ENCODE measurements around the gene CACYBP. TPM values are rescaled to one million over a fixed set of nuclear protein-coding genes. Genes with fewer than 3 reads are reported as not detected.

CACYBP gene
- total and polyA plus RNA-seq, 2 of the 13 experiments (the other 11 are each of a cell fraction or from before 2014, with no cell fraction given), result 18.4 to 183 TPM

GRCh38 chr1:174998569-174999215, 1.1 kb upstream of the CACYBP start (continued):
- TF ChIP-seq ZNF430 (CRISPR knock-in tag; IDR thresholded peaks at IDR 0.05), result peak; percentile 56; the same call in 1 of the 2 replicates
- TF ChIP-seq DPF2 (CRISPR knock-in tag; IDR thresholded peaks at IDR 0.05; ENCODE audit: borderline replicate concordance, low read depth), result no peak
- no peak for TF ChIP-seq SRY (CRISPR knock-in tag; IDR thresholded peaks at IDR 0.05)
- no peak for TF ChIP-seq THRA (CRISPR knock-in tag; IDR thresholded peaks at IDR 0.05; ENCODE audit: borderline replicate concordance)
- no peak for TF ChIP-seq ZNF317 (CRISPR knock-in tag; IDR thresholded peaks at IDR 0.05)
- no peak for TF ChIP-seq NR2F1 (CRISPR knock-in tag; IDR thresholded peaks at IDR 0.05)
- no peak for TF ChIP-seq RERE (CRISPR knock-in tag; IDR thresholded peaks at IDR 0.05; ENCODE audit: low read depth)
- TF ChIP-seq, protein P1, sequence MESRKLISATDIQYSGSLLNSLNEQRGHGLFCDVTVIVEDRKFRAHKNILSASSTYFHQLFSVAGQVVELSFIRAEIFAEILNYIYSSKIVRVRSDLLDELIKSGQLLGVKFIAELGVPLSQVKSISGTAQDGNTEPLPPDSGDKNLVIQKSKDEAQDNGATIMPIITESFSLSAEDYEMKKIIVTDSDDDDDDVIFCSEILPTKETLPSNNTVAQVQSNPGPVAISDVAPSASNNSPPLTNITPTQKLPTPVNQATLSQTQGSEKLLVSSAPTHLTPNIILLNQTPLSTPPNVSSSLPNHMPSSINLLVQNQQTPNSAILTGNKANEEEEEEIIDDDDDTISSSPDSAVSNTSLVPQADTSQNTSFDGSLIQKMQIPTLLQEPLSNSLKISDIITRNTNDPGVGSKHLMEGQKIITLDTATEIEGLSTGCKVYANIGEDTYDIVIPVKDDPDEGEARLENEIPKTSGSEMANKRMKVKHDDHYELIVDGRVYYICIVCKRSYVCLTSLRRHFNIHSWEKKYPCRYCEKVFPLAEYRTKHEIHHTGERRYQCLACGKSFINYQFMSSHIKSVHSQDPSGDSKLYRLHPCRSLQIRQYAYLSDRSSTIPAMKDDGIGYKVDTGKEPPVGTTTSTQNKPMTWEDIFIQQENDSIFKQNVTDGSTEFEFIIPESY (CRISPR knock-in tag; IDR thresholded peaks at IDR 0.05), result no peak
- TF ChIP-seq, protein P2, sequence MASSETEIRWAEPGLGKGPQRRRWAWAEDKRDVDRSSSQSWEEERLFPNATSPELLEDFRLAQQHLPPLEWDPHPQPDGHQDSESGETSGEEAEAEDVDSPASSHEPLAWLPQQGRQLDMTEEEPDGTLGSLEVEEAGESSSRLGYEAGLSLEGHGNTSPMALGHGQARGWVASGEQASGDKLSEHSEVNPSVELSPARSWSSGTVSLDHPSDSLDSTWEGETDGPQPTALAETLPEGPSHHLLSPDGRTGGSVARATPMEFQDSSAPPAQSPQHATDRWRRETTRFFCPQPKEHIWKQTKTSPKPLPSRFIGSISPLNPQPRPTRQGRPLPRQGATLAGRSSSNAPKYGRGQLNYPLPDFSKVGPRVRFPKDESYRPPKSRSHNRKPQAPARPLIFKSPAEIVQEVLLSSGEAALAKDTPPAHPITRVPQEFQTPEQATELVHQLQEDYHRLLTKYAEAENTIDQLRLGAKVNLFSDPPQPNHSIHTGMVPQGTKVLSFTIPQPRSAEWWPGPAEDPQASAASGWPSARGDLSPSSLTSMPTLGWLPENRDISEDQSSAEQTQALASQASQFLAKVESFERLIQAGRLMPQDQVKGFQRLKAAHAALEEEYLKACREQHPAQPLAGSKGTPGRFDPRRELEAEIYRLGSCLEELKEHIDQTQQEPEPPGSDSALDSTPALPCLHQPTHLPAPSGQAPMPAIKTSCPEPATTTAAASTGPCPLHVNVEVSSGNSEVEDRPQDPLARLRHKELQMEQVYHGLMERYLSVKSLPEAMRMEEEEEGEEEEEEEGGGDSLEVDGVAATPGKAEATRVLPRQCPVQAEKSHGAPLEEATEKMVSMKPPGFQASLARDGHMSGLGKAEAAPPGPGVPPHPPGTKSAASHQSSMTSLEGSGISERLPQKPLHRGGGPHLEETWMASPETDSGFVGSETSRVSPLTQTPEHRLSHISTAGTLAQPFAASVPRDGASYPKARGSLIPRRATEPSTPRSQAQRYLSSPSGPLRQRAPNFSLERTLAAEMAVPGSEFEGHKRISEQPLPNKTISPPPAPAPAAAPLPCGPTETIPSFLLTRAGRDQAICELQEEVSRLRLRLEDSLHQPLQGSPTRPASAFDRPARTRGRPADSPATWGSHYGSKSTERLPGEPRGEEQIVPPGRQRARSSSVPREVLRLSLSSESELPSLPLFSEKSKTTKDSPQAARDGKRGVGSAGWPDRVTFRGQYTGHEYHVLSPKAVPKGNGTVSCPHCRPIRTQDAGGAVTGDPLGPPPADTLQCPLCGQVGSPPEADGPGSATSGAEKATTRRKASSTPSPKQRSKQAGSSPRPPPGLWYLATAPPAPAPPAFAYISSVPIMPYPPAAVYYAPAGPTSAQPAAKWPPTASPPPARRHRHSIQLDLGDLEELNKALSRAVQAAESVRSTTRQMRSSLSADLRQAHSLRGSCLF (CRISPR knock-in tag; IDR thresholded peaks at IDR 0.05; ENCODE audit: borderline replicate concordance), result no peak
- no peak for TF ChIP-seq ZNF597 (CRISPR knock-in tag; IDR thresholded peaks at IDR 0.05)
- TF ChIP-seq ZC3H13 (CRISPR knock-in tag; IDR thresholded peaks at IDR 0.05), result no peak
- no peak for TF ChIP-seq FOXM1 (CRISPR knock-in tag; IDR thresholded peaks at IDR 0.05)
- TF ChIP-seq HMG20B (CRISPR knock-in tag; conservative IDR thresholded peaks at IDR 0.05), result no peak
- no peak for TF ChIP-seq ZNF773 (CRISPR knock-in tag; IDR thresholded peaks at IDR 0.05; ENCODE audit: borderline replicate concordance)

All from HepG2 (cell line).